ENCODE results near the gene KCTD21.
"Not testable (repeated sequence)": the region's sequence is repeated elsewhere in the genome, so short reads cannot be mapped to it uniquely, and the experiment has no call there.

The KCTD21 gene

GRCh38 chr11:78188286-78189173 lies at the start of gene KCTD21, which contains the start of gene USP35:
TSS of gene KCTD21 (minus strand) at chr11:78188626. CDS start at chr11:78174554, 14,072 bp downstream.
TSS of gene USP35 (plus strand) at chr11:78188919. CDS start at chr11:78196246, 7,327 bp downstream.
- peak; percentile 74 to 89 for DNase-seq (ENCODE audit: low read depth in 2 of 2, low spot score in 1 of 2)

GRCh38 chr11:78237293-78238046 lies 49.0 kb upstream of the KCTD21 start:
- no peak for DNase-seq (ENCODE audit: low read depth in 2 of 2, low spot score in 1 of 2)

GRCh38 chr11:78234006-78234405 lies 45.6 kb upstream of the KCTD21 start:
- no peak for DNase-seq (ENCODE audit: low read depth in 2 of 2, low spot score in 1 of 2)

- not testable (repeated sequence) for DNase-seq (ENCODE audit: low read depth in 2 of 2, low spot score in 1 of 2)
Observed at GRCh38 chr11:78233046-78233445, 44.6 kb upstream of the KCTD21 start.

GRCh38 chr11:78231962-78232501 lies 43.6 kb upstream of the KCTD21 start:
- DNase-seq (ENCODE audit: low read depth in 2 of 2, low spot score in 1 of 2), result no peak

- no peak for DNase-seq (ENCODE audit: low read depth in 2 of 2, low spot score in 1 of 2)
Observed at GRCh38 chr11:78230161-78230877, 41.9 kb upstream of the KCTD21 start.

GRCh38 chr11:78229106-78229505 lies 40.7 kb upstream of the KCTD21 start:
- no peak for DNase-seq (ENCODE audit: low read depth in 2 of 2, low spot score in 1 of 2)

GRCh38 chr11:78228467-78228866 lies 40.0 kb upstream of the KCTD21 start:
- no peak for DNase-seq (ENCODE audit: low read depth in 2 of 2, low spot score in 1 of 2)

- no peak for DNase-seq (ENCODE audit: low read depth in 2 of 2, low spot score in 1 of 2)
Observed at GRCh38 chr11:78227921-78228320, 39.5 kb upstream of the KCTD21 start.

- DNase-seq (ENCODE audit: low read depth in 2 of 2, low spot score in 1 of 2), result no peak
Observed at GRCh38 chr11:78226684-78227680, 38.6 kb upstream of the KCTD21 start.

- no peak for DNase-seq (ENCODE audit: low read depth in 2 of 2, low spot score in 1 of 2)
Observed at GRCh38 chr11:78224906-78225420, 36.5 kb upstream of the KCTD21 start.

- DNase-seq (ENCODE audit: low read depth in 2 of 2, low spot score in 1 of 2), result no peak
Observed at GRCh38 chr11:78224506-78224905, 36.1 kb upstream of the KCTD21 start.

- DNase-seq (ENCODE audit: low read depth in 2 of 2, low spot score in 1 of 2), result no peak
Observed at GRCh38 chr11:78223320-78223954, 35.0 kb upstream of the KCTD21 start.

GRCh38 chr11:78222726-78223125 lies 34.3 kb upstream of the KCTD21 start:
- not testable (repeated sequence) for DNase-seq (ENCODE audit: low read depth in 2 of 2, low spot score in 1 of 2)

GRCh38 chr11:78221396-78222315 lies 33.2 kb upstream of the KCTD21 start:
- DNase-seq (ENCODE audit: low read depth in 2 of 2, low spot score in 1 of 2), result no peak

- no peak for DNase-seq (ENCODE audit: low read depth in 2 of 2, low spot score in 1 of 2)
Observed at GRCh38 chr11:78220218-78221157, 32.1 kb upstream of the KCTD21 start.
